ENCODE data around the gene PPID. TPM values are rescaled to one million over a fixed set of nuclear protein-coding genes. Genes with fewer than 3 reads are reported as not detected.
"Not testable (repeated sequence)": the region's sequence is repeated elsewhere in the genome, so short reads cannot be mapped to it uniquely, and the experiment has no call there.

The PPID gene
- total and polyA plus RNA-seq, 9 of the 15 experiments (the other 6 are each of a cell fraction or from before 2014, with no cell fraction given) = 46.5 to 160 (median 98.6) TPM

- TF ChIP-seq MAFG (tag; conservative IDR thresholded peaks at IDR 0.05) (0 out of 2 replicates have a peak, but pooled peaks have one; percentile 6), FOSL1 (tag; conservative IDR thresholded peaks at IDR 0.05) (peak; percentile 49; the same call in 1 of the 2 replicates), NFRKB (IDR thresholded peaks at IDR 0.05; ENCODE audit: low read depth) (peak; percentile 79), ZNF175 (CRISPR knock-in tag; IDR thresholded peaks at IDR 0.05; ENCODE audit: low read depth) (peak; percentile 77; the same call in 1 of the 2 replicates), SOX6 (IDR thresholded peaks at IDR 0.05) (peak; percentile 97), FOXK2 (conservative IDR thresholded peaks at IDR 0.05 in 1 of 2, IDR thresholded peaks at IDR 0.05 in 1 of 2; ENCODE audit: low read depth in 2 of 2) (peak; percentile 58 to 67; a peak in 1 of 4 replicates), TCF3 (CRISPR knock-in tag; IDR thresholded peaks at IDR 0.05) (peak; percentile 70), TEAD4 (IDR thresholded peaks at IDR 0.05; ENCODE audit: low read length) (peak; percentile 46), GABPA (tag; conservative IDR thresholded peaks at IDR 0.05; ENCODE audit: low read depth) (peak; percentile 73), ZNF592 (IDR thresholded peaks at IDR 0.05) (0 out of 2 replicates have a peak, but pooled peaks have one; percentile 64), ELF1 (tag; IDR thresholded peaks at IDR 0.05) (peak; percentile 26; the same call in 1 of the 2 replicates), SMARCE1 (IDR thresholded peaks at IDR 0.05) (peak; percentile 71), KLF6 (CRISPR knock-in tag; IDR thresholded peaks at IDR 0.05; ENCODE audit: borderline replicate concordance) (peak; percentile 9; the same call in 1 of the 2 replicates), MEIS2 (IDR thresholded peaks at IDR 0.05; ENCODE audit: partially characterized antibody) (peak; percentile 99), ESRRA (IDR thresholded peaks at IDR 0.05; ENCODE audit: borderline replicate concordance, low read depth) (peak; percentile 56; the same call in 1 of the 2 replicates), ZNF644 (tag; IDR thresholded peaks at IDR 0.05; ENCODE audit: low read depth) (peak; percentile 64; the same call in 1 of the 2 replicates), KLF16 (IDR thresholded peaks at IDR 0.05) (0 out of 2 replicates have a peak, but pooled peaks have one; percentile 8), HNRNPLL (IDR thresholded peaks at IDR 0.05; ENCODE audit: low read depth, low read length, poor library complexity, severe bottlenecking) (peak; percentile 31), NCOR1 (IDR thresholded peaks at IDR 0.05) (0 out of 2 replicates have a peak, but pooled peaks have one; percentile 49), ATF7 (IDR thresholded peaks at IDR 0.05) (peak; percentile 47; the same call in 1 of the 2 replicates), ZEB2 (IDR thresholded peaks at IDR 0.05) (peak; percentile 63)
- not testable (repeated sequence) for TF ChIP-seq TEAD4 (CRISPR knock-in tag; IDR thresholded peaks at IDR 0.05; ENCODE audit: borderline replicate concordance)
- TF ChIP-seq, protein P1, sequence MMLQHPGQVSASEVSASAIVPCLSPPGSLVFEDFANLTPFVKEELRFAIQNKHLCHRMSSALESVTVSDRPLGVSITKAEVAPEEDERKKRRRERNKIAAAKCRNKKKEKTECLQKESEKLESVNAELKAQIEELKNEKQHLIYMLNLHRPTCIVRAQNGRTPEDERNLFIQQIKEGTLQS (IDR thresholded peaks at IDR 0.05) = peak; percentile 77
- TF ChIP-seq, protein P1 (CRISPR knock-in tag; conservative IDR thresholded peaks at IDR 0.05) = not testable (repeated sequence)
Observed at GRCh38 chr4:158663707-158664625, 59.2 kb downstream of the PPID start (continued).
